Lung (tissue), 12 donors: ENCODE measurements around the gene CCDC112. TPM values are rescaled to one million over a fixed set of nuclear protein-coding genes. Genes with fewer than 3 reads are reported as not detected.
A peak's percentile ranks its signal among the peaks of the same experiment; 100 is the strongest.

Source experiments
- ATAC-seq: fragments of 200-7000 bp; cut with Tn5 transposase; one replicate; pipeline ENCODE4 v1.9.1; 2020; ENCODE audit warnings: moderate number of reproducible peaks; ENCODE audit not compliant: insufficient read depth, low FRiP score
- DNase-seq, 3 donors: peaks; one replicate each; pipeline ENCODE4 v3.0.0-alpha.2; 2013 to 2017
- H3K27ac ChIP-seq, 2 donors: one replicate each; pipeline ENCODE4 v1.5.1; 2013; ENCODE audit warnings: mild to moderate bottlenecking in 2 of 2, moderate library complexity in 2 of 2, control low read depth in 1 of 2, inconsistent platforms in 1 of 2, low read depth in 1 of 2, low read length in 1 of 2
- H3K27me3 ChIP-seq, 3 donors: one replicate each; pipeline ENCODE4 v1.5.1; 2013; ENCODE audit warnings: low read length in 2 of 3; ENCODE audit not compliant: control insufficient read depth in 3 of 3, insufficient read depth in 3 of 3
- H3K36me3 ChIP-seq, 4 donors: one replicate each; pipeline ENCODE4 v1.5.1; 2013; ENCODE audit warnings: low read length in 4 of 4, mild to moderate bottlenecking in 1 of 4, moderate library complexity in 1 of 4; ENCODE audit not compliant: control insufficient read depth in 4 of 4, insufficient read depth in 4 of 4
- H3K4me1 ChIP-seq, 5 donors: one replicate each; pipeline ENCODE4 v1.5.1; 2013; ENCODE audit warnings: low read length in 5 of 5, mild to moderate bottlenecking in 2 of 5, moderate library complexity in 1 of 5; ENCODE audit not compliant: control insufficient read depth in 5 of 5, insufficient read depth in 5 of 5
- H3K4me3 ChIP-seq: one replicate; pipeline ENCODE4 v1.5.1; 2013; ENCODE audit warnings: mild to moderate bottlenecking, control low read depth, moderate library complexity
- H3K9ac ChIP-seq, 2 donors: one replicate each; pipeline ENCODE4 v1.5.1; 2013; ENCODE audit warnings: low read length in 2 of 2, control low read depth in 1 of 2; ENCODE audit not compliant: insufficient read depth in 1 of 2
- H3K9me3 ChIP-seq, 4 donors: one replicate each; pipeline ENCODE4 v1.5.1; 2013; ENCODE audit warnings: low read length in 3 of 4, mild to moderate bottlenecking in 1 of 4, moderate library complexity in 1 of 4; ENCODE audit not compliant: control insufficient read depth in 4 of 4, insufficient read depth in 3 of 4
- CTCF ChIP-seq: IDR thresholded peaks from 2 replicates; pipeline ENCODE4 v1.5.1; 2012; ENCODE audit warnings: mild to moderate bottlenecking; ENCODE audit errors: control extremely low read depth, extremely low read depth
- WGBS, 2 donors: extraction: QIAGEN DNeasy Blood & Tissue Kit; methylation state at CpG; one replicate each; pipeline ENCODE4 v1.1.7; 2013; 5-methylcytosine and 5-hydroxymethylcytosine counted together
- polyA plus RNA-seq, 2 donors: library from polyadenylated mRNA; stranded (reverse); fragments of 200-250 nt; gene quantifications; one replicate each; pipeline ENCODE4 v1.2.1, GENCODE V29; 2013
- total RNA-seq, 2 donors: library from RNA; depleted of rRNA in 1 of 2; stranded (reverse); fragments of >200 nt in 1 of 2; gene quantifications; one replicate each; pipeline ENCODE4 v1.2.1, GENCODE V29; 2014 to 2021
- donor health status: control.
- donor health status: control.
- donor health status: Bipolar disorder and iron deficiency.
- donor health status: healthy.
- donor health status: DM: yes; HTN: yes; CAD: no.

The CCDC112 gene
- total and polyA plus RNA-seq, 4 donors: 3.5 to 9.9 (median 6.8) TPM

GRCh38 chr5:115306011-115306536 is 9.6 kb upstream of the CCDC112 start:
- H3K4me1 ChIP-seq: no peaks in the 10 kb centered on the region
- no peak overlapping the region for H3K9ac ChIP-seq
- WGBS, 2 donors: 88 to 95% methylated on average over 1 of the region's 1 CpG
- no peaks in the 10 kb centered on the region for H3K36me3 ChIP-seq
- H3K9me3 ChIP-seq: no peaks in the 10 kb centered on the region
- TF ChIP-seq CTCF: no peak
- DNase-seq (peak in 2 of 3 donors; percentile 10 to 38), ATAC-seq (peak; percentile 62)
- H3K27me3 ChIP-seq: peaks cover 0 to 3% (median 0%) of the 10 kb centered on the region in 3 donors
- H3K4me3 ChIP-seq: no peak overlapping the region
- H3K27ac ChIP-seq: no peak overlapping the region

GRCh38 chr5:115304496-115304895 is 8.0 kb upstream of the CCDC112 start:
- Histone ChIP-seq H3K27ac (no peak overlapping the region), H3K27me3 (peaks cover 0 to 6% (median 0%) of the 10 kb centered on the region in 3 donors), H3K4me3 (no peak overlapping the region), H3K4me1 (no peaks in the 10 kb centered on the region), H3K9ac (no peak overlapping the region), H3K9me3 (no peaks in the 10 kb centered on the region), H3K36me3 (no peaks in the 10 kb centered on the region)
- no peak for TF ChIP-seq CTCF
- ATAC-seq: no peak
- WGBS, 2 donors: 89 to 100% methylated on average over 1 of the region's 1 CpG
- no peak for DNase-seq

GRCh38 chr5:115298811-115299210 is 2.4 kb upstream of the CCDC112 start:
- WGBS, 2 donors: 71 to 72% methylated on average over 1 of the region's 1 CpG
- Histone ChIP-seq H3K9me3 (no peaks in the 10 kb centered on the region), H3K4me3 (no peak overlapping the region), H3K27me3 (peaks cover 0 to 6% (median 0%) of the 10 kb centered on the region in 3 donors), H3K27ac (no peak overlapping the region), H3K9ac (no peak overlapping the region), H3K36me3 (no peaks in the 10 kb centered on the region), H3K4me1 (peaks cover 0 to 4% (median 0%) of the 10 kb centered on the region in 5 donors)
- ATAC-seq (no peak), DNase-seq (no peak)
- TF ChIP-seq CTCF: no peak

GRCh38 chr5:115297031-115297430 is 577 bp upstream of the CCDC112 start:
- no peak overlapping the region for H3K9ac ChIP-seq
- H3K27me3 ChIP-seq: peaks cover 0 to 3% (median 0%) of the 10 kb centered on the region in 3 donors
- H3K27ac ChIP-seq: no peak overlapping the region
- H3K4me1 ChIP-seq: peaks cover 0 to 4% (median 0%) of the 10 kb centered on the region in 5 donors
- no peak for ATAC-seq
- H3K4me3 ChIP-seq: no peak overlapping the region
- peaks cover 0 to 5% (median 2%) of the 10 kb centered on the region in 4 donors for H3K9me3 ChIP-seq
- no peaks in the 10 kb centered on the region for H3K36me3 ChIP-seq
- WGBS, 2 donors: 49 to 50% methylated on average over 5 of the region's 5 CpGs
- no peak for TF ChIP-seq CTCF
- DNase-seq: peak in 2 of 3 donors; percentile 20 to 24
